Measurements from ENCODE around the gene IGFBPL1. TPM values are rescaled to one million over a fixed set of nuclear protein-coding genes. Genes with fewer than 3 reads are reported as not detected.
A peak's percentile ranks its signal among the peaks of the same experiment; 100 is the strongest.

IGFBPL1 gene
- total and polyA plus RNA-seq, 2 of the 13 experiments (the other 11 are each of a cell fraction or from before 2014, with no cell fraction given) = 0.24 TPM; not detected in 1

- peak; percentile 76; the same call in 1 of the 2 replicates for TF ChIP-seq TGIF2 (CRISPR knock-in tag; IDR thresholded peaks at IDR 0.05)
- no peak for TF ChIP-seq SOX6 (IDR thresholded peaks at IDR 0.05)
- TF ChIP-seq SOX6 (CRISPR knock-in tag; IDR thresholded peaks at IDR 0.05) = peak; percentile 97
- TF ChIP-seq, protein P1, sequence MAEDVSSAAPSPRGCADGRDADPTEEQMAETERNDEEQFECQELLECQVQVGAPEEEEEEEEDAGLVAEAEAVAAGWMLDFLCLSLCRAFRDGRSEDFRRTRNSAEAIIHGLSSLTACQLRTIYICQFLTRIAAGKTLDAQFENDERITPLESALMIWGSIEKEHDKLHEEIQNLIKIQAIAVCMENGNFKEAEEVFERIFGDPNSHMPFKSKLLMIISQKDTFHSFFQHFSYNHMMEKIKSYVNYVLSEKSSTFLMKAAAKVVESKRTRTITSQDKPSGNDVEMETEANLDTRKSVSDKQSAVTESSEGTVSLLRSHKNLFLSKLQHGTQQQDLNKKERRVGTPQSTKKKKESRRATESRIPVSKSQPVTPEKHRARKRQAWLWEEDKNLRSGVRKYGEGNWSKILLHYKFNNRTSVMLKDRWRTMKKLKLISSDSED (CRISPR knock-in tag; IDR thresholded peaks at IDR 0.05) = no peak
- peak; percentile 12; the same call in 1 of the 2 replicates for TF ChIP-seq KAT2B (IDR thresholded peaks at IDR 0.05; ENCODE audit: borderline replicate concordance, low read depth, low read length)
- TF ChIP-seq, protein P2, sequence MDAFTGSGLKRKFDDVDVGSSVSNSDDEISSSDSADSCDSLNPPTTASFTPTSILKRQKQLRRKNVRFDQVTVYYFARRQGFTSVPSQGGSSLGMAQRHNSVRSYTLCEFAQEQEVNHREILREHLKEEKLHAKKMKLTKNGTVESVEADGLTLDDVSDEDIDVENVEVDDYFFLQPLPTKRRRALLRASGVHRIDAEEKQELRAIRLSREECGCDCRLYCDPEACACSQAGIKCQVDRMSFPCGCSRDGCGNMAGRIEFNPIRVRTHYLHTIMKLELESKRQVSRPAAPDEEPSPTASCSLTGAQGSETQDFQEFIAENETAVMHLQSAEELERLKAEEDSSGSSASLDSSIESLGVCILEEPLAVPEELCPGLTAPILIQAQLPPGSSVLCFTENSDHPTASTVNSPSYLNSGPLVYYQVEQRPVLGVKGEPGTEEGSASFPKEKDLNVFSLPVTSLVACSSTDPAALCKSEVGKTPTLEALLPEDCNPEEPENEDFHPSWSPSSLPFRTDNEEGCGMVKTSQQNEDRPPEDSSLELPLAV (CRISPR knock-in tag; conservative IDR thresholded peaks at IDR 0.05; ENCODE audit: low read depth) = no peak
- TF ChIP-seq FOXA3 (CRISPR knock-in tag; IDR thresholded peaks at IDR 0.05) = peak; percentile 94
- TF ChIP-seq ZNF710 (CRISPR knock-in tag; IDR thresholded peaks at IDR 0.05; ENCODE audit: borderline replicate concordance) = peak; percentile 99
- TF ChIP-seq MXI1 (IDR thresholded peaks at IDR 0.05; ENCODE audit: borderline replicate concordance, low read depth, low read length) = peak; percentile 63; the same call in 1 of the 3 replicates
- peak; percentile 46 for TF ChIP-seq SKI (IDR thresholded peaks at IDR 0.05; ENCODE audit: partially characterized antibody)
- TF ChIP-seq NCOA2 (CRISPR knock-in tag; IDR thresholded peaks at IDR 0.05) = peak; percentile 96
- peak; percentile 30; the same call in 1 of the 2 replicates for TF ChIP-seq SSRP1 (CRISPR knock-in tag; IDR thresholded peaks at IDR 0.05)
- no peak for TF ChIP-seq ZNF513 (CRISPR knock-in tag; conservative IDR thresholded peaks at IDR 0.05)
- TF ChIP-seq, protein P3, sequence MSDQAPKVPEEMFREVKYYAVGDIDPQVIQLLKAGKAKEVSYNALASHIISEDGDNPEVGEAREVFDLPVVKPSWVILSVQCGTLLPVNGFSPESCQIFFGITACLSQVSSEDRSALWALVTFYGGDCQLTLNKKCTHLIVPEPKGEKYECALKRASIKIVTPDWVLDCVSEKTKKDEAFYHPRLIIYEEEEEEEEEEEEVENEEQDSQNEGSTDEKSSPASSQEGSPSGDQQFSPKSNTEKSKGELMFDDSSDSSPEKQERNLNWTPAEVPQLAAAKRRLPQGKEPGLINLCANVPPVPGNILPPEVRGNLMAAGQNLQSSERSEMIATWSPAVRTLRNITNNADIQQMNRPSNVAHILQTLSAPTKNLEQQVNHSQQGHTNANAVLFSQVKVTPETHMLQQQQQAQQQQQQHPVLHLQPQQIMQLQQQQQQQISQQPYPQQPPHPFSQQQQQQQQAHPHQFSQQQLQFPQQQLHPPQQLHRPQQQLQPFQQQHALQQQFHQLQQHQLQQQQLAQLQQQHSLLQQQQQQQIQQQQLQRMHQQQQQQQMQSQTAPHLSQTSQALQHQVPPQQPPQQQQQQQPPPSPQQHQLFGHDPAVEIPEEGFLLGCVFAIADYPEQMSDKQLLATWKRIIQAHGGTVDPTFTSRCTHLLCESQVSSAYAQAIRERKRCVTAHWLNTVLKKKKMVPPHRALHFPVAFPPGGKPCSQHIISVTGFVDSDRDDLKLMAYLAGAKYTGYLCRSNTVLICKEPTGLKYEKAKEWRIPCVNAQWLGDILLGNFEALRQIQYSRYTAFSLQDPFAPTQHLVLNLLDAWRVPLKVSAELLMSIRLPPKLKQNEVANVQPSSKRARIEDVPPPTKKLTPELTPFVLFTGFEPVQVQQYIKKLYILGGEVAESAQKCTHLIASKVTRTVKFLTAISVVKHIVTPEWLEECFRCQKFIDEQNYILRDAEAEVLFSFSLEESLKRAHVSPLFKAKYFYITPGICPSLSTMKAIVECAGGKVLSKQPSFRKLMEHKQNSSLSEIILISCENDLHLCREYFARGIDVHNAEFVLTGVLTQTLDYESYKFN (CRISPR knock-in tag; conservative IDR thresholded peaks at IDR 0.05) = peak; percentile 93
- no peak for TF ChIP-seq SP2 (CRISPR knock-in tag; IDR thresholded peaks at IDR 0.05)
- TF ChIP-seq MTA1 (CRISPR knock-in tag; IDR thresholded peaks at IDR 0.05; ENCODE audit: borderline replicate concordance) = peak; percentile 85
- TF ChIP-seq ISX (CRISPR knock-in tag; conservative IDR thresholded peaks at IDR 0.05) = no peak
- TF ChIP-seq MAFG (CRISPR knock-in tag; IDR thresholded peaks at IDR 0.05) = no peak
- peak; percentile 67; the same call in 1 of the 2 replicates for TF ChIP-seq ZFP90 (CRISPR knock-in tag; IDR thresholded peaks at IDR 0.05; ENCODE audit: borderline replicate concordance)
- TF ChIP-seq KLF6 (CRISPR knock-in tag; IDR thresholded peaks at IDR 0.05) = no peak; the same call in none of the 2 replicates
Observed at GRCh38 chr9:38380872-38381534, 43.3 kb downstream of the IGFBPL1 start (continued).

Data from HepG2 (cell line).